A673 (cell line): ENCODE data around the gene NEU3.
"Not testable (repeated sequence)": the region's sequence is repeated elsewhere in the genome, so short reads cannot be mapped to it uniquely, and the experiment has no call there.

Experiments used
- CTCF ChIP-seq: fragments of 300-800, 200-600 bp; sonication (generic); conservative IDR thresholded peaks from 2 replicates; pipeline ENCODE4 v1.5.1; 2017; ENCODE audit warnings: low read depth, mild to moderate bottlenecking, antibody characterized with exemption, low read length, moderate library complexity, mixed read lengths
- EZH2 ChIP-seq: fragments of 200-600 bp; sonication (generic); IDR thresholded peaks from 2 replicates; pipeline ENCODE4 v1.6.1; 2017; ENCODE audit warnings: borderline replicate concordance, low read depth, mild to moderate bottlenecking, mixed read lengths, antibody characterized with exemption, low read length; ENCODE audit not compliant: poor library complexity, severe bottlenecking

- not testable (repeated sequence) for TF ChIP-seq EZH2, CTCF
Observed at GRCh38 chr11:75020328-75020727, 31.6 kb downstream of the NEU3 start.
